Erythroblast (primary cell): ENCODE data around the gene BCAN.

Source experiments
- GATA1 ChIP-seq: IDR thresholded peaks from 2 replicates; pipeline ENCODE4 v1.6.1; 2011; ENCODE audit warnings: low read depth, mild to moderate bottlenecking, control low read depth, low read length, moderate library complexity
- POLR2A ChIP-seq: IDR thresholded peaks from 2 replicates; pipeline ENCODE4 v1.6.1; 2011; ENCODE audit warnings: mild to moderate bottlenecking, low read length

GRCh38 chr1:156640842-156641706 lies 843 bp upstream of the BCAN start:
- TF ChIP-seq POLR2A = no peak
- no peak for TF ChIP-seq GATA1
